Renal pelvis (tissue), 4 donors: ENCODE data around the gene SYT17. TPM values are rescaled to one million over a fixed set of nuclear protein-coding genes. Genes with fewer than 3 reads are reported as not detected.

Experiments
- DNase-seq: peaks from one replicate; pipeline ENCODE4 v3.0.0-alpha.2; 2013
- polyA plus RNA-seq, 3 donors: library from polyadenylated mRNA; unstranded; fragments of 120-200 nt; gene quantifications; one replicate each; pipeline ENCODE4 v1.2.1, GENCODE V29; 2013; ENCODE audit not compliant: insufficient read length in 3 of 3

Gene SYT17
- polyA plus RNA-seq, 3 donors: 10.2 to 13.6 (median 11.2) TPM

DNA sequence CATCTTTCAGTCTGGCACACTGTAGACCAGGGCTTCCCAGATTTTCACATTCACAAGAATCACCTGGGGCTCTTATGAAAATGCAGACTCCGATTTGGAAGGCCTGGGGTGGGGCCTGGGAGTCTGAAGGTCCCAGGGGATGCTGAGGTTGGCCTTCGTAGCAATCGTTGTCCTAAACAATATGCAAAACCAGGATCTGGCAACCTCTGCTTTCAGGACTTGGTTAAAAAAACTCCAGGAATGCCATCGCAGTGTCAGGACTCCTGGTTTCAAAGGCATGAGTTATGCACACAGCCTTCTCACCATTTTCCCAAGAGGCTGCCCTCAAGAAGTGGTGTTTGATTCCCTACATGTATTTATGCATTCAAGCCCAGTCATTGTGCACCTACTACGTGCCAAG, 124.1 kb downstream of the SYT17 start:
- no peak for DNase-seq

DNA sequence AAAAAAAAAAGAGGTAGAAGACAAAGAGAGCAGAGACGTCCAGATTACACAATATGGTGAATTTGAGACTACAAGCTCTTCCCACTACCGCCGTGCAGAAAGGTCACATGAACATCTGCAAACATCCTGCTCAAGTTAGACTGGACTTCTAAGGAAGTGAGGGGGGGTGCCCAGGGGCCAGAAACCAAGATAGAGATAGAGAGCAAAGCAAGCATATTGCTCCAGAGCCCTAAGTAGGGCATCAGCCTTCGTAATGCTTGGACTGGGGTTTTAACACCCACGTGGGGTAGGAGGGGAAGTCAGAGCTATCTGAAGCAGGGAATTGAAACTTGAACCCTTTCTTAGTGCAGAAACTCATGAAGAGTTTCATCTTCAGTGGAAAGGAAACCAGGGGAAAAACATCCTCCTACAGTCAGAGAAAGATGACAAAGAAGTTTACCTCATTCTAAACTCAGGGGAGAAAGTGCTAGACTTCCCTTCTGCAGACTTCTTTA, 126.2 kb downstream of the SYT17 start:
- peak; percentile 29 for DNase-seq

DNA sequence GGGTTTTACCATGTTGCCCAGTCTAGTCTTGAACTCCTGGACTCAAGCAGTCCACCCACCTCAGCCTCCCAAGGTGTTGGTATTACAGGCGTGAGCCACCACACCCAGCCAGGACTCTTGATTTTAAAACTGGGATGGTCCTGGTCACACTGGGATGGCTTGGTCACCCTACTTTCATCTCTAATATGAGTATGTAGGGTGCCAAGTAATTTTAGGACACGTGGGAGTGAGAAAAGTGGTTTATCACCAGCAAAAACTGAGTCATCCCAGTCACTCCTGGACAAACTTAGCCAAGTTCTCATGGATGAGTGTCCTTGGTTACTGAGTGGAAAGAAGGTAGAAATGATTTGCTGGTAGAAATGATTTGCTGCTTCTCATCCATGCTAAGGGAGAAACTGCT, 127.4 kb downstream of the SYT17 start:
- no peak for DNase-seq

DNA sequence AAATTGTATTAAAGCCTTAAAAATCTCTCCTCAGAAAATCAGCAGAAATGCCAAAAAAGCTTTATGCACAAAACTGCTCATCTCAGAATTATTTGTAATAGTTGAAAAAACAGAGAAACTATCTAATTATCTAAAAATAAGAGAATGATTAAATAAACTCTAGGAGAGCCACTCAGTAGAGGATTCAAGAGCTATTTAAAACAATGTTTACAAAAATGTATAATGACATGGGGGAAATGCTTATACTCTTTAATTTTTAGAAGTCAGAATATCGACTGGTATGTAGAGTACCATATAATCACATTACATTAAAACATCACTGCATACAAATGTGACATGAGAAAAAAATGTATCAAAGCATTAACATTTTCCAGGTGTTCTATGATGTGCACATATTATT, 129.4 kb downstream of the SYT17 start:
- DNase-seq: no peak

DNA sequence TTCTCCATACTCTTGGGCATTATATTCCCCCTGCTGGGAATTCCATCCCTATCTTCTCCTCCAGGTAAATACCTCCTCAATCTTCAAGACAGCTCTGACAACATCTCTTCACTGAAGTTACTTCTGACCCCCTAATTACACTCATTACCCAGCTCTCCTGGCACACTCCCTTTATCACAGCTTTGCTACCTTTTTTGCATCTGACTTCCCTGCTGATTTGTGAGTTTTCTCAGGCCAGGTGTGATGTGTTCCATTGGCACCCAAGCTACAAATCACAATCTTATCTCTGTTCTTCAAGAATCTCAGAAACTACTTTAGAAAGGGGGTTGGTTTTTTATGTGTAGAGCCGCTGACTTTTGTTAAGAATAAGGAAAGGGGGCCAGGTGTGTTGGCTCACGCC, 131.5 kb downstream of the SYT17 start:
- no peak for DNase-seq

DNA sequence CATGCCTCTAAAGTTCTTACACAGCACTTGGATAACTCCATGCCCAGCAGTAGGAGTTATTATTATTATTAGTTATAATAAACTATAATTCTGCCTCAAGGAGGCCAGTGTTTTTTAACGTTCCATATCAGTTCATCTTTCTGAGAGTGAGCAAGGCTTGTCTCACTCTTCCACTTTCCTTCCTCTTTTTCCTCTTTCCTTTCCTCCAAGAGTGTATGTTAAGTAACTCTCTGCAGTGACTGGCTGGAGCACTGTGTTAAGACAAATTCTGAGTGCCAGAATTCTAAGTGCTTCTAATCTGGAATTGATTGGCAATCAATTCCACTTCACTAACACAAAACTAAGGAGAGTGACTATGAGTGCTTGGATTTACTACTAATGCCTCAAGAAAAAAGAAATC, 133.9 kb downstream of the SYT17 start:
- no peak for DNase-seq

DNA sequence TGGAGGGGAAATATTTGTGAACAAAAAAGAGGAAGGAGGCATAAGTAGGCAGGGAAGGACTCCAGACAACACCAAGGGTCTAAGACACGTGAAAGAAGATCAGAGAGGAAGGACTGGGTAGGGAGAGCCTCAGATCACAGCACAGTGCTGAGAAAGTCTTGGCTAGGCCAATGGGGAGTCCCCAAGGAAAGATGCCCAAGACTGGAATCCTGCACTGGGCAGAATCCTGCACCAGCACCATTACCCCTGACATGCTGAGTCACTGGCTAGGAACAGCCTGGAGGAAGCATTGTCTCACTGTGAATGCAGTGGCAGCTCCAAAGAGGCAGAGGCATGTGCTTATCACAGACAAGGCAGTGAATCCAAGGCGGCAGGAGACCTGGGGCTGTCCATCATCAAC, 136.7 kb downstream of the SYT17 start:
- DNase-seq: no peak

DNA sequence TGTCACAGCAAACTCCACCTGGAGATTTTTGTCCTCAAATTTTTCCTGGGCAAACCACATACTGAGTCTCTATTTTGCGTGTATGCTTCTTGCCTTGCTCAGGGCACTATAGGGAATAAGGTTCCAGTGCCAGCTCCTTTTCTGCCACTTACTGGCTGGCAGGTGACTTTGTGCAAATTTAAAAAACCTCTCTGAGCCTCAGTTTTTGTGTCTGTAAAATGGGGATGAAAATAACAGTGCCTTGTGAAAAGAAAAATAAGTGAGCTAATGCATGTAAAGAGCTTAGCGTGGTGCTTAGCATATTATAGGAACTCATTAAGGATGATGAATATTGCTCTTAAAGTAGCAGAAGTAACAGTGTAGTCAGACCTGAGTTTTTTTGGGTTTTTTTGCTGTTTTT, 137.4 kb downstream of the SYT17 start:
- DNase-seq: no peak

DNA sequence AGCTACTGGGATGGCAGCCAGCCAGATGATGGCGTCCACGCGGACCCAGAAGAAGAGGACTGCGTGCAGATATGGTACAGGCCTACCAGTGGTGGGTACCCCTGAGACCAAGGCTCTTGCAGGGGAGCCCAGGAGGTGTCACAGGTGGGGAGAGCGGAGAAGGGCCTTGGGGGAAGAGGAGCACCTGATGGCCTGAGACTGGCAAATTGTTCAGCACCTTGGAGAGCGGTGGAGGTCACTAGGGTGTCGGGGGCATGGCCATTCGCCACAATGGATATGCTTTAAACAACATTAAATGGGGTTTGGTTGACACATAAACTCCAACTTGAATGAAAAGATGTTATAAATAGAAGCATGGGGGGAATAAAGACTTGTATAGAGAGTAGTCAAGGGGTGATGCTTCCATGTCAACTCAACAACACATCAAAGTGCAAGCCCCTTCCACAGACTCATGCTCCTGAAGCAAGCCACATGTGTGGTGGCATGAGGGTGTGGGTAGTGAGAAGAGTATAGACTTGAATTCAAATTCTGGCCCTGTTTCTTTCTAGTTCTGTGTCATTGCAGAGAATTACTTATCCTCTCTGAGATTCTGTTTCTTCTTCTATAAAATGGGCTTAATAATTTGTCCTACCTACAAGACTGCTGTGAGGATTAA, 139.7 kb downstream of the SYT17 start:
- DNase-seq: peak; percentile 21

DNA sequence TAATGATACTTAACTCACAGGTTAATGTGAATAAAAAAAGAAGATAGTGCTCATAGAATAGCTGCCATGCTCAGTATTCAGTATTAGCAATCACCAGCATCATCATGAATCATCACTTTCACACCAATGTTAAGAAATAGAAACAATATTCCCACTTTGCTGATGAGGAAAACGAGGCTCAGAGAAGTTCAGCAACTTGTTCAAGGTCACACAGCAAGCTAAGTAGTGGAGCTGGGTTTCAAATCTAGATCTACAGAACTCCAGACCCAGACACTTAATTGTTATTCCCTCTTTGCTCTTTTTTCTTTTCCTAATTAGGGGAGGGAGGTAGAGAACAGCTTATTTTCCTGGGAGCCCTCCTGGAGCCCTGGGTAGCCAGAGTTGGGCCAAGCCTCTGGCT, 140.4 kb downstream of the SYT17 start:
- DNase-seq: no peak

DNA sequence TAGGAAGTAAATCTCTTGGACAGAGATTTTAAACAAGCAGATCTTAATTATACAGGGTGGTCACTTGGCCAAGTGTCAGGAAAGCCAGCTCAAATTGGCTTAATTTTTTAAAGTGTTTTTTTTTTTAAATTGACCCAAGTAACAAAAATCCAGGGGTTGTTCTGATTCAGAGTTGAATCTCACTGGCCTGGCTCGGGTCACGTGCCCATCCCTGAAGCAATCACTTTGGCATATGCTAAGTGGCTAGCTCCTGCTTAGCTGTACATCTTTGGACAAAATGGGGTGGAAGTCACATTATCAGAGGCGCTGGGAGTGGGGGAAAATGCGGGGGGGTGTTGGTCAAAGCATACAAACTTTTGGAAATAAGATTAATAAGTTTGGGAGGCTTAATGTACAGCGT, 141.1 kb downstream of the SYT17 start:
- no peak for DNase-seq

DNA sequence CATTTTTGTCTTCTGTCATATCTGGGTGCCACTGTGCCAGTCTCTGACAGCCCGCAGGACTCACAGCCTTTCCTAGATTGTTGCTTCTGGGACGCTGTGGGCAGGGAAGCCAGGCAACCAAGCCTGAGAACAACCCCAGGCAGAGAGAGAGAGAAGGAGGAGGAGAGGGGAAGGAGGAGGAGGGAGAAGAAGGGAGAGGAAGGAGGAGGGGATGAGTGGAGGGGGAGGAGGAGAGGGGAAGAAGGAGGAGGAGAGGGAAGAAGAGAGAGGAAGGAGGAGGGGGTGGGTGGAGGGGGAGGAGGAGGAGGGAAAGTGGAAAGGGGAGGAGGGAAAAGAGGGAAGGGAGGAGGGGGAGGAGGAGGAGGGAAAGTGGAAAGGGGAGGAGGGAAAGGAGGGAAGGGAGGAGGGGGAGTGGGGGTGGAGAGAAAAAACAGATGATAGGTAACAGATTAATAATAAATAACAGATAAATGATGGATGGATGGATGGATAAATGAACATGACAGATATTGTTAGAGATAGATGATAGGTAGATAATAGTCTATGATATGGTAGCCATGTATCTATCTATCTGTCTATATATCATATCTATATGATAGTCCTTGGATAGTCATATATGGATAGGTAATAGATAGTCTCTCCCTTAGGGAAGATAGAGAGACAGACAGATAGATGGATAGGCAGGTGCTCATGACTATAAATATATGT, 146.8 kb downstream of the SYT17 start:
- no peak for DNase-seq

DNA sequence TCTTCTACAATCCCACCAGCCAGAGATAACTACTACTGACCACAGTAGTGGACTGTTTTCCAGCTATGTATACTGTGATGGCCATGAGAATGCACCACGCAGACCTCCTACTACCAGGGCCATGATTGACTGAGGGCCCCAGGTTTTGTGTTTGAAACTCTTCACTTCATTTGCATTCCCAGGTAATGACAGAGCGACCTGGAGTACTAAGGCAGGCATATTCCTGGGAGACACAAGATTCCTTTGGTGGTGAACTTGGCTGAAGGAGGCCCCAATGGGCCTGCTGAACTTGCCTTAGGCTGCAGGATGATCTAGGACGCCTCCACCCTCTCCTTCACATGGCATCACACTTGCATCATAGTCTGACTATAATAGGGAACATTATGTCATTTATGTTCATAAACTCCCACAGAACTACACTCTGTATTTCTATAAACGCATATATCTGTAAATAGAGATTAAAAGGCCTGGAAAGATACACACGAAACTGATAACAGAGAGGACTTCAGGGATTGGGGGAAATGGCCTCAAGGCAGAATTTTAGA, 147.9 kb downstream of the SYT17 start:
- no peak for DNase-seq

DNA sequence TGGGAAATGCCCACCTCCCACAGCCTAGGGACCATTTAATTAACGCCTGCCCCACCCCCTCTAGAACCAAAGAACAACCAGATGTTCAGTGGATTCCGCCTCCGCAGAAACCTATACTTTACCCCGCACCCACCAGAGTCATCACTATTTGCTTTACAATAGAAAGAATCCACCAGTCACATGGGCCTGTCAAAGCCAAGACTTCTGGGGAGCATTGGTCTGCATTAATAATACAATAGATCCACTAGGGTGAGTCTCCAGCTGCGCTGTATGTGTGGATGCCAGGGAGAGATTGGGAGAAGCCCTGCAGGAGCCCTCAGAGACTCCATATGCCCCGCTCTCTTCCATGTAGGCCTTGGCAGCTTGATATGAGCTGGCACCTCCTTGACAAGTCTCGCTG, 148.8 kb downstream of the SYT17 start:
- no peak for DNase-seq

Other genes starting within 250 kb of the SYT17 start
- gene SMG1, start 241.8 kb upstream of the SYT17 start, polyA plus RNA-seq: 10 to 100 TPM; 46.2 to 86.2 (median 75.4) TPM
- gene TMC7, start 184.3 kb upstream of the SYT17 start, polyA plus RNA-seq: 1 to 10 TPM; 1.4 to 2.1 (median 1.9) TPM
- 10 to 100 TPM; 33.7 to 39.2 (median 34.2) TPM for gene COQ7, start 100.6 kb upstream of the SYT17 start, polyA plus RNA-seq
- gene ITPRIPL2, start 54.3 kb upstream of the SYT17 start, polyA plus RNA-seq: 10 to 100 TPM; 15.6 to 18.1 (median 16.9) TPM
- gene CLEC19A, start 117.5 kb downstream of the SYT17 start, polyA plus RNA-seq: under 1 TPM in 2 of 3 donors, not detected in 1; 0.06 to 0.09 TPM
- under 1 TPM; 0.26 to 0.81 (median 0.36) TPM for gene TMC5, start 249.6 kb downstream of the SYT17 start, polyA plus RNA-seq